HG03135 (cell line): ENCODE data around the gene CFP.
A peak's percentile ranks its signal among the peaks of the same experiment; 100 is the strongest.
"Not testable (repeated sequence)": the region's sequence is repeated elsewhere in the genome, so short reads cannot be mapped to it uniquely, and the experiment has no call there.

Source experiments
- ATAC-seq: cut with Tn5 transposase; IDR thresholded peaks from one replicate; pipeline ENCODE4 v1.9.1; 2021; ENCODE audit warnings: mild to moderate bottlenecking, moderate library complexity; ENCODE audit not compliant: unreplicated experiment

Gene CFP

DNA sequence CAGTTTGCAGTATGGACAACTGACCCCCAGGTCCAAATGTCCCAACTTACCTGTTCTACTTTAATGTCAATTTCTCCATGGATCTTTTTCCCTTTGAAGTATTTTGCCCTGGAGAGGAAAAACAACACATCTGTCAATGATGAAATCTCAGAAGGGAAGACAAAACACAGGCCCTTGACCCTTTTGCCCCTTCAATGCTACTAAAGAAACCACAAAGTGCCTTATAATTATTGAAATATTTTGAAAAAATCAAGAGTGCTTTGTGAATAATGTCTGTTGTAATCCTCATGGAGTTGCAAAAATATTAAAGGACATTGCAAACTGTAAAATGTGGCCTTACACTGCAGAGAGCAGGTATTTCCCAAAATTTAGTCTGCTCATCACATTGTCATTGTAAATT is 22.6 kb downstream of the CFP start:
- no peak for ATAC-seq

DNA sequence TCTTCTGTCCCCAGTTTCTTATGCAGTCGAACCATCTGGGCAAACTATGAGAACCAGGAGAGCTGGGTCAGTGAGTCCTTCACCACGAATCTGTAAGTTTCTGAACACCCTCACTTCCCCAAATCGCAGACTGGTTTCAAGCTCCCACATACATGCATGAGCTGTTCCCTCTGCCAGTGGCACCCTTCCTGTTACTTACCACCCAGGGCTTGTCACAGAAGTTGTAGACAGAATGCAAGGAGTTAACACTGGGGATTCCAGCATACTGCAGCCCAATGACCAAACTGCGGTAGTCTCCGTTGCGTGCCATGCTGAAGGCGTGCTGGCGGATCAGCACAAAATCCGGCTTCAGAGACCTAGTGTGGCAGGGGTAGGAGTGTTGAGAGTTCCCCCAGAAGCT is 24.7 kb downstream of the CFP start:
- no peak for ATAC-seq

DNA sequence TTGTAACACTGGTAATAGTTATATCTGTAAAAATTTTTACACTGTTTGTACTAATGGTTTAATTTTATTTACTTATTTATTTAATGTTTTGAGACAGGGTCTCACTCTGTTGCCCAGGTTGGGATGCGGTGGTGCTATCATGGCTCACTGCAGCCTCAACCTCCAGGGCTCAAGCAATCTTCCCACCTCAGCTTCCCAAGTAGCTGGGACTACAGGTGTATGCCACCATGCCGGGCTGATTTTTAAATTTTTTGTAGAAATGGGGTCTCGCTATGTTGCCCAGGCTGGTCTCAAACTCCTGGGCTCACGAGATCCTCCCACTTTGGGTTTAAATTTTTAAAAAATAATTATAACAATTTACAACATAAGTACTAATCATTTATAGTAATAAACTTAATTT is 26.6 kb downstream of the CFP start:
- not testable (repeated sequence) for ATAC-seq

DNA sequence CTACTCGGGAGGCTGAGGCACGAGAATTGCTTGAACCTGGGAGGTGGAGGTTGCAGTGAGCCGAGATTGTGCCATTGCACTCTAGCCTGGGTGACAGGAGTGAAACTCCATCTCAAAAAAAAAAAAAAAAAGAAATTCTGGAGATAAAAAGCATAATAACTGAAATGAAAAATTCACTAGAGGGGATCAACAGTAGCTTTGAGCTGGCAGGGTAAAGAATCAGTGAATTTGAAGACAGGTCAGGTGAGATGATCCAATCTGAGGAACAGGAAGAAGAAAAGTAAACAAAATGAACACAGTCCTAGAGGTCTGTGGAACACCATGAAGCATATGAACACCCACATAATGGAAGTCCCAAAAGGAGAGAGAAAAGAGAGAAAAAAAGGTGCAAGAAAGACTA is 32.5 kb downstream of the CFP start:
- ATAC-seq: no peak

DNA sequence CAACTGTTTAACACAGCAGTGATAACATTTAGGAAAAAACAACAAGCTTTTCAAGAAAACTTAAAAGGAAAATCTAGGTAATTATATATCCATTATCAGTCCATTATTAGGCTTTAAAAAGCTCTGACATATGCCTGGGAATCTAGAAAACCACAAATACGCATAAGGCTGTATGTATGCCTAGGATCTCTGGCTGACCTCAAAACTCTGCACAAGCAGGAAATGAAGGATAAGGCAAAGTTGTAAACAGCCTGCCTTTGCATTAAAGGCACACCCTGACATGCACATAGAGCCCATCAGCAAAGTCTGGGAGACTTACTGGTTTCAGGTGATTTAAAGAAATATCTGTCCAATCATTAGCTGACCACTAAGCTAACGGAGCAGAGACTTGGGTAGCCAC is 33.5 kb downstream of the CFP start:
- no peak for ATAC-seq

DNA sequence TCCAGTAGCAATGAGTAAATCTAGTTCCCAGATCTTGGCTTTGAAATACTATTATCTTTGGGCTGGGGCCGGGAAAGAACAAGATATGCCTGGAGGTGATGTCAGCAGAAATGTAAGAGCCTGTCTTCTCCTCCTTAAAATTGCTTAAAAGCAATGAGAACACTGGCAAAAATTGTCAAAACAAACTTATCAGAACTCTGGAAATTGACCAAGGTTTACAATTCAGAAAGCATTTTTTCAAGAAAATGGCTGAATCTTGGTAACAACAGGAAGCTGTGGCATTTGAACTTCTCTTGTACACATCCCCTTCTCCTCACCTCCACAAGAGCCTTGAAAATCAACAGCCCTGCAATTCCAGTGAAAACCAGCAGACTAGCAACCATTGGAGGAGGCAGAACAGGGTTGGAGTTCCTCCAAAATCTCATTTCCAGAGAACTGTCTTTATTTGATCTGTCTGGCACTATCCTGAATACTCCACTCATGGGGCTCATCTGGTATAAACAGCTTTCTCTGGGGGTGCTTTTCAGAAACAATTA is 33.9 kb downstream of the CFP start:
- ATAC-seq: no peak

DNA sequence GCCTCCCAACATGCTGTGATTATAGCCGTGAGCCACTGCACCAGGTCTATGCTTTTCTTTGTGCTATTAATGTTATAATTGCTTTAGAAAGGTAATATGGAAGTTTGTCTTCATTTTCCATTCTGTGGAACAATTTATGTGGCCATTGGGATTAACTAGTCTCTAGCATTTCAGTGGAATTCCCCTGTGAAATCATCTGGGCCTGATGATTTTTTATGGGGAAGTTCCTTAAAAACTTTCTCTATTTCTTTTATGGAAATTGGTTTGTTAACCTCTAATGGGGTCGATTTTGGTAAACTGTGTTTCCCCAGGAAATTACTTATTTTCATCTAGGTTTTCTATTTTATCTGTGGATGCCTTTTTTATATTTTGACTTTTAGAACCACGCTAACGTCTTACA is 36.2 kb downstream of the CFP start:
- no peak for ATAC-seq

DNA sequence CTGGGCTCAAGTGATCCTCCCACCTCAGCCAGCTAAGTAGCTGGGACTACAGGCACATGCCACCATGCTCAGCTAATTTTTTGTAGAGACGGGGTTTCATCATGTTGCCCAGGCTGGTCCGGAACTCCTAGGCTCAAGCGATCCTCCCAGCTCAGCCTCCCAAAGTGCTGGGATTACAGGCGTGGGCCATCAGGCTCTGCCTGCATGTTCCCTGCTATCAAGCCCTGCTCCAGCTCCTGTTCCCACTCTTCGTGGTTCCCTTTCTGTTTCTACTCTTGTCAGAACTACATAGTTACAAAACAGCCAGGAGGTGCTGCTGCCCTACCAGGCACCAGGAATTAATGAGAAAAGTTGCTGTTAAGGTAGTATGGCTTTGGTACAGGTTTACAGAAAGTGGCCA is 38.7 kb downstream of the CFP start:
- no peak for ATAC-seq

DNA sequence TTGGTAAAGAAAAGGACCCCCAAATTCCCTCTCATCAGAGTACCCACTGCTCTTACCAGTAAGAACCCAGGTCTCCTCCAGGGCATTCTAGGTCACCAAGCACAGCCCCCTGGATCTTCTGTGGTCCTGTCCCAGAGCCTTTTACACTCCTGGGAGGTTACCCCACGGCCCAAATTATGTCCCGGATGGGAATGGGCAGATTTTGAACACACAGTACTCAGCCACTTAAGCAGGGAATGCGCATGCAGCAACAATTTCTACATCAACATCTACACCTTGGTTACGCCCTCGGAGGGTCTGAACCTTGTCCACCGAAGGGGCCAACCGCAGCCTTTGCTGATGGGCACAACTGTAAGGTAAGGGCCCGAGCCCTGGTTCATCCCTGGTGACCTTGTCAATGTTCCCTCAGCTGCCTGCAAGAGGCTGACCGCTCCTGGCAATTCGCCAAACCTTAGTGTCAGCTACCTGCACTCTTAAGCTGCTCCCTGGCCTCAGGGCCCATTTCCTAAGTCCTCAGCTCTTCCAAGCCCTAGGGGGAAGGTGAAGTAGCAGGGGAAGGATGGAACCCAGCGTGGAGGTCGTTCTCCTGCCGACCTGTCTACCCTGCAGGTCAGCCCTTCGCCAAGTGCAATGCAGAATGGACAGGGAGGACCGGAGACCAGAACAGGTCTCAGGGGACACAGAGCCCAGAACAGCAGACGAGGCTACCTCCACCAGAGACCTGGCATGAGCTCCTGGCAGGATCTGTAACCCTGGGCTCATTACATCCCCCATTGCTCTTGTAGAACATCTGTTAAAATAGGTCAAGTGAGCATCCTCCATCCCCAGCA is 41.6 kb downstream of the CFP start:
- no peak for ATAC-seq

DNA sequence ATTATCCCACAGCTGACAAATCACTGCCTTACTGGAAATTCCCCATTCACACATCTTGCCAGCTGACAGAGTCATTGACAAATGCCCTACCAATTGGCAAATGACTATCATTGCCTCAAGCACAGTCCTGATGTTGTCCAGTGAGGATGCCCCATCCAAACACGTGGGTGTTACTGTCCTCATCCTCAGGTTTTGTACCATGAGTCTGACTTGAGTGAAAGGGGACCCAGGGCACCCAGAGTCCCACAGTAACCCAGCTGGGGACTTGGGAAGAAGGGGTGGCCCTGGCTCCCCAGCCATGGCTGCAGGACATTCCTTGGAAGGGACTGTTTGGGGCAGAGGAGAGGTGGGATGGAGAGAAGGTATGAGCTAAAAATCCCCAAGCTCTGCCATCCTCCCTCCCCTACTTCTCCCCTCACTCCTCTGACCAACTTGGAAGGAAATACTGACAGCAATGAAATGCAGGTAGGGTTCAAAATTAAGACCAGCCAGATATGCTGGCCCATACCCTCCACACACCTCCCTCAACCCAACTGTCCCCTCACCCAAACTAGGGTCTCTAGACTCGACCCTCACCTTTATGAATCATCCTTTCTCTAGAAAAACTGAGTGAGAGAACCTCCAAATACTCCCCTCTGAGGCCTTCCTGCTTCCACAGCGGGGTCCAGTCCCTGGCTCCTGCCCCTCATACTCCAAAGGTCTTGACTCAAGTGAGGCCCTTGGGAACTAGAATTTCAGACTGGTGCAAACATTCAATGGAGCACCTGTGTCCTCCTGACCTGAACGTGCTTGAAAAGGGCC is 42.4 kb downstream of the CFP start:
- ATAC-seq: no peak

DNA sequence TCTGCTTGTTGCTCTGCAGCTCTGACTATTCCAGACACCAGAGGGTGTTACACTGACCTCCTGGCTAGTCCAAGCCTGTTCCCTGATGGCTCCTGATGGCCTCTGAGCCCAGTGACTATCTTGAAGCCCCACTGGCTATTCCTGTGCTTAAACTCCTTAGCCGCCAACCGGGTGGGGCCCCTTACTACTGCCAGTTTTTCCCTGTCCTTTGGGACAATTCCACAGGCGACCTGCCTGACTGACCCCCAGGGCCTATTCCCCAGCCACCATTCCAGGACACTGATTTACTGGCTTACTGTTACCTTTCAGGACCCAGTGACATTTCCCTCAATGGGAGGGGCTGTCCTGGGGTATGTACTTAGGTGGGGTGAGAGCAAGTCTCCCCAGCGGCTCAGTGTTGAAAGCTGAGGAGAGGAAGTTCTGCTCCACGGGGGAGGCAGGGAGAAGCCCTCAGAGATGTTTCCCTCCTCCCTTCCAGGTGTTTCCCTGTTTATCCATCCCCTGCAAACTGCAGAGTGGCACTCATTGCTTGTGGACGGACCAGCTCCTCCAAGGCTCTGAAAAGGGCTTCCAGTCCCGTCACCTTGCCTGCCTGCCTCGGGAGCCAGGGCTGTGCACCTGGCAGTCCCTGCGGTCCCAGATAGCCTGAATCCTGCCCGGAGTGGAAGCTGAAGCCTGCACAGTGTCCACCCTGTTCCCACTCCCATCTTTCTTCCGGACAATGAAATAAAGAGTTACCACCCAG is 43.5 kb downstream of the CFP start:
- ATAC-seq: no peak

DNA sequence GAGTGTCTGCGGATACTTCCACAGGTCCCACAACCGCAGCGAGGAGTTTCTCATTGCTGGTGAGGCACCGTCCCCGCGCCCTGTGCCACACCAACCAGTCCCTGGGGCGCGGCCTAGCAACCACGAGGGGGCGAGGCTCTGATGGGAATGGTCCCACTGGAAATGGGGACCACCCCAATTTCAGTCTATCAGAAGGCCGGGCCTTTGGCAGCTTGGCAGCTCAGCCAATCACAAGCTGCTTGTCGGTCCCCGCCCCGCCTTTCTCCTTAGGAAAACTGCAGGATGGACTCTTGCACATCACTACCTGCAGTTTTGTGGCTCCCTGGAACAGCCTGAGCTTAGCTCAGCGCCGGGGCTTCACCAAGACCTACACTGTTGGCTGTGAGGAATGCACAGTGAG is 44.5 kb downstream of the CFP start:
- ATAC-seq: no peak

DNA sequence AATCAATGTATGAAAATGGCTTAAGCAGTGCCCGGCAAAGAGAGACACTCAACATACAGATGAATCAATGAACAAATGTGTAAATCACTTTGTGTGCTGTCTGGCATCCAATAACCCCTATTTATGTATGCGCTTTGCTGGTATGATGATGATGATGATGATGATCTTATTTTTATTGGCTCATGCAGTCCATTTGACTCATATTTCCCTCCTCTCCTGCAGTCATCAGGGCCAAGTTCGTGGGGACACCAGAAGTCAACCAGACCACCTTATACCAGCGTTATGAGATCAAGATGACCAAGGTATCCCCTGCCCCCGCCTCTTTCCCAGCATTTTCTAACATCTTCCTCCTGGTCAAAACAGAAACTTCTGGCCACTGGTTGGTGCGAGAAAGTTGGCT is 45.0 kb downstream of the CFP start:
- ATAC-seq: no peak

DNA sequence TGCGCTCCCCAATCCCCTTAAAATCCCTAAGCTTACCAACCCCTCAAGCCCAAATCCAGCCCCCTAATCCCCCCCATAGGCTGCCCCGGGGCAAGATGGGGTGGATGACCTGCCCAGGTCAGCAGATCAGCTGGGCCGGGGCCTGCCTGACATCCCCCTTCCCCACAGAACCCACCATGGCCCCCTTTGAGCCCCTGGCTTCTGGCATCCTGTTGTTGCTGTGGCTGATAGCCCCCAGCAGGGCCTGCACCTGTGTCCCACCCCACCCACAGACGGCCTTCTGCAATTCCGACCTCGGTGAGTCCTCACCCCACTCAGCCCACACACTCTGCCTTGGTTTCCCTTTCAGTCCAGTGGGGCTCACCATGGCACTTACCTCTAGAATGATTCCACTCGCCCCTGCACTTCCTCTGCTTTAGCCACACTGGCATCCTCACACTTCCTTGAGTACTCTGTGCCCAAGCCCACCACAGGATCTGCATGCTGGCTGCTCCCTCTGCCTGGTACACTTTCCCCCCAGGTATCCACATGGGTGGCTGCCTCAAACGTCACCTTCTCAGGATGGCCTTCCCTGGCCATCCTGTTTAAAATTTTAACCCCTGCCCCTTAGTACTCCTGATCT is 46.4 kb downstream of the CFP start:
- no peak for ATAC-seq

DNA sequence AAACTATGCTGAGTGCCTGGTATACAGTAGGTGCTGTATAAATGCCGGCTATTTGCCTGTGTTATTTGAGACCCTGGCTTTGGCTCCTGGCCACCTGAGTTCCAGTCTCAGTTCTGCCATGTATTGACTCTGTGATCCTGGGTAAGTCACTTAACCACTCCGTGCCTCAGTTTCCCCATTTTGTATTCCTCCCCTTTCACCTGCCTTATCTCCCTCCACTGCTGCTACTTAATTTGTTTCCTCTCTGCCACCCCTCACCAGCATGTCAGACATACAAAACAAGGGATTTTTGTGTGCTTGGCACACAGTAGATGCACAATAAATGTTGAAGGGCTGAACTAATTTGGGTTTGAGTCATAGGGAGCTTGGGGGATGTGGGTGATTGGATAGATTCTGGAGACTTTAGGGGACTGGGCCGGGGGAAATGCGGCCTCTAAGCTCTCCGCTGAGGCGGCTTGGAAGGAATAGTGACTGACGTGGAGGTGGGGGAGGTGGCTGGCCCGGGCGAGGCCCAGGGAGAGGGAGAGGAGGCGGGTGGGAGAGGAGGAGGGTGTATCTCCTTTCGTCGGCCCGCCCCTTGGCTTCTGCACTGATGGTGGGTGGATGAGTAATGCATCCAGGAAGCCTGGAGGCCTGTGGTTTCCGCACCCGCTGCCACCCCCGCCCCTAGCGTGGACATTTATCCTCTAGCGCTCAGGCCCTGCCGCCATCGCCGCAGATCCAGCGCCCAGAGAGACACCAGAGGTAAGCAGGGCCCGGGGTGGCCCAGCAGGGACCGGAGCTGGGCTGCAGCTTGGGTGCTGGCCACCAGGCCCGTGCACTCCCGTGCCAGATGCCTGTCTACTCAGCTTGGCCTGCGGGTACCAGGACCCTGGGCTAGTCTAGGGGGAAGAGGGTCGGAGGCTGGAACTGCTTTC is 47.7 kb downstream of the CFP start, which contains the start of gene TIMP1:
Gene TIMP1, plus strand, starts transcription at position 706 of the 917 bp plus-strand sequence. CDS start 980 bp downstream, outside the sequence.
- ATAC-seq: peak; percentile 91

DNA sequence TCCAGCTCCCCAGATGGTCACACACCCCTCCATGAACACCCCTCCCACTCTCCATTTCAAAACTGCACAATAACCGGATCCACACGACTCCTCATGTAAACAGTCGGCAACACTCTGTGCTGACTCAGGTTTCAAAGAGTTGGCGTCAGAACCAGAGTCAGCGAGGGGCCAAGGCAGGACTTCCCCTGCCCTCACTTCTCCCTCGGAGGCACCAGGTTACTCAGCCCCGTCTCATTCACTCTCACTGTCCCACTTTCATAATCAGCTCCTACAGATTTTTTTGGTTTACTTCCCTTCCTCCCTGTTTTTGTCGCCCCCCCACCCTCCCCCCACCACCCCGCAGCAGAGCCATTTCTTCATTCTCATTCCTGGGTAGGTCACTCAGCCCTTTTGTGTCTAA is 50.2 kb downstream of the CFP start:
- no peak for ATAC-seq

DNA sequence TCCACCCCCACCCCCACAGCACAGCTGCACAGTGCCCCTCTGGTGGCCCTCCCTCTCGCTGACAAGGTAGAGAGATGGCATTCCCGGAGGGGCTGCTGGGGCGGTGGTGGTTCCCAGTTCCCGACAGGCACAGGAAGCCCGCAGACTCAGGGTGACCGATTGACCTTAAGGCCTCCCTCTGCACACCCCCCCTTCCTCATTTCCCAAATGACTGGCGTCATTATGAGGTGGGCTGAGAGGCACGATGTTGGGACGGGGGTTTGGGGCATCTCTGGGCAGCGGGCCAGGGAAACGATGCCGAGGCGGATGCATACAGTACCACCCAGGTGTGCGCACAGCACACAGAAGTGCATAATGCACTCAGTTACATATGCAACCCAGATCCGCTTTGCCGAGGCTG is 51.0 kb downstream of the CFP start:
- ATAC-seq: no peak

DNA sequence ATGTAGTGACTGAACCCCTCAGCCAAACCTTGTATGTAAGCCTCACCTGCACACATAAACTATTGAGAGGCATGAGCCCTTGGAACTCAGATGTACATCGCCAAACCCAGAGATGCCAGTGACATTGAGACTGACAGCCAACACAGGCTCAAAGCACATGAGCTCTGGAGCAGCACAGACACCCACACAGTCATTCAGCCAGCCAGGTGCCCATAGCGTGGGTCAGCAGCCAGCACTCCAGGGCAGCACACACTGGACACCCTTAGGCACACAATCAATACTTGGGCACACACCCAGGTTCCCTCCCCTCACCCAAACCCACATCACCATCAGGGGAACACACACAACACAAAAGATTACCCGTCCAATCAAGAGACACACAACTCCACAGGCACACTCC is 51.8 kb downstream of the CFP start:
- no peak for ATAC-seq

DNA sequence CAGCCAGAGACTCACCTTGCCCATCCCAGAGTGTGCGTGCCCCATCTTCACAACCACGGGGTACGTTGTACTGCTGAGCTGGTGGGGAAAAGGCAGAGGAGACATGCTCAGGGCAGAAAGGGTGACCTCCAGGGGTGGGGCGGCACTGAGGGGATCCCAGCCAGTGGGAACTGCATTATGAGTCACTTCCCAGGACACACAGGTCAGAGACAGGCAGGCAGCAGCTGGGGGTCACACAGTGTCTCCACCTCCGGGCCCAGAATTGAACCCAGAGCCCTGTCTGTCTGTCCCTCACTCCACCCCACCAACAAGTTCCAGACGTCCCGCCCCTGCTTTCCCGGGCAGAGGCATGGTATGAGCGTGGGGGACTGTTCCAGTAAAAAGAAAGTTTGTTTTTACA is 52.3 kb downstream of the CFP start:
- ATAC-seq: no peak
